ENCODE results near the gene MTG2.

- no peak for TF ChIP-seq CTCF (conservative IDR thresholded peaks at IDR 0.05; ENCODE audit: low read depth, low read length)
- no peak for TF ChIP-seq EZH2phosphoT487 (IDR thresholded peaks at IDR 0.05; ENCODE audit: borderline replicate concordance, low read length)
These were observed 32.5 kb downstream of the MTG2 start for GRCh38 chr20:62215020-62215990.

Data from PC-3 (cell line).